Ovary (tissue), 3 donors: Measurements from ENCODE around the gene ATP6V1B1.

Experiments
- POLR2A ChIP-seq: fragments of 450-650 bp; IDR thresholded peaks from one replicate; pipeline ENCODE4 v1.6.1; 2017; ENCODE audit warnings: antibody characterized with exemption, mild to moderate bottlenecking, moderate library complexity
- TF ChIP-seq, protein P1 (sequence below), 3 donors: fragments of 450-650 bp in 2 of 3; fragments of 200-600 bp in 1 of 3; IDR thresholded peaks; one replicate each; pipeline versions ENCODE4 v1.5.1 to v1.8.0; 2016 to 2022; ENCODE audit warnings: antibody characterized with exemption in 3 of 3, mild to moderate bottlenecking in 1 of 3
- donor health status: DM: no; HTN: no; CAD: no.

DNA sequence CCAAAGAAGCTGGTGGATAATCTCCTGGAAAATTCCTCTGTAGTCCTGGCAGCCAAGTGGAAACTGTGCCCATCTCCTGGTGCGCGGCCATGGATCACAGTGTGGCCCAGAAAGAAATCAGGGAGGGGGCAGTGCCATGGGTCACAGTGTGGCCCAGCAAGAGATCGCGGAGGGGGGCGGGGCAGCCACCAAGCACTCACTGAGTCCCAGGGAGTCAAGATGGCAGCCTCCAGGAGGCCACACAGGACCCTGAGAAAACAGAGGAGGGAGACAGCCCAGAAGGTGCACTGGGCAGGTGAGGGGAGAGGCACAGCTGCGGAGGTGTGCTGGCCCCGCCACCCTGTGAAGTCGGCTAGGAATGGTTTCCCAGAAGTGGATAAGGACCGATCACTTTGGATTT, 8.1 kb upstream of the ATP6V1B1 start:
- no peak for TF ChIP-seq POLR2A
- TF ChIP-seq, protein P1, sequence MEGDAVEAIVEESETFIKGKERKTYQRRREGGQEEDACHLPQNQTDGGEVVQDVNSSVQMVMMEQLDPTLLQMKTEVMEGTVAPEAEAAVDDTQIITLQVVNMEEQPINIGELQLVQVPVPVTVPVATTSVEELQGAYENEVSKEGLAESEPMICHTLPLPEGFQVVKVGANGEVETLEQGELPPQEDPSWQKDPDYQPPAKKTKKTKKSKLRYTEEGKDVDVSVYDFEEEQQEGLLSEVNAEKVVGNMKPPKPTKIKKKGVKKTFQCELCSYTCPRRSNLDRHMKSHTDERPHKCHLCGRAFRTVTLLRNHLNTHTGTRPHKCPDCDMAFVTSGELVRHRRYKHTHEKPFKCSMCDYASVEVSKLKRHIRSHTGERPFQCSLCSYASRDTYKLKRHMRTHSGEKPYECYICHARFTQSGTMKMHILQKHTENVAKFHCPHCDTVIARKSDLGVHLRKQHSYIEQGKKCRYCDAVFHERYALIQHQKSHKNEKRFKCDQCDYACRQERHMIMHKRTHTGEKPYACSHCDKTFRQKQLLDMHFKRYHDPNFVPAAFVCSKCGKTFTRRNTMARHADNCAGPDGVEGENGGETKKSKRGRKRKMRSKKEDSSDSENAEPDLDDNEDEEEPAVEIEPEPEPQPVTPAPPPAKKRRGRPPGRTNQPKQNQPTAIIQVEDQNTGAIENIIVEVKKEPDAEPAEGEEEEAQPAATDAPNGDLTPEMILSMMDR (IDR thresholded peaks at IDR 0.05) = no peak
